ENCODE measurements around the gene AURKB.

GRCh38 chr17:8222380-8222629 lies 11.9 kb upstream of the AURKB start:
- TF ChIP-seq EZH2 (IDR thresholded peaks at IDR 0.05; ENCODE audit: borderline replicate concordance, insufficient read depth, low read depth, low read length, poor library complexity, severe bottlenecking) (no peak), CTCF (IDR thresholded peaks at IDR 0.05) (no peak)

All from B cell (primary cell).